Measurements from ENCODE around the gene BCAS1.
A peak's percentile ranks its signal among the peaks of the same experiment; 100 is the strongest.

Gene BCAS1

DNA sequence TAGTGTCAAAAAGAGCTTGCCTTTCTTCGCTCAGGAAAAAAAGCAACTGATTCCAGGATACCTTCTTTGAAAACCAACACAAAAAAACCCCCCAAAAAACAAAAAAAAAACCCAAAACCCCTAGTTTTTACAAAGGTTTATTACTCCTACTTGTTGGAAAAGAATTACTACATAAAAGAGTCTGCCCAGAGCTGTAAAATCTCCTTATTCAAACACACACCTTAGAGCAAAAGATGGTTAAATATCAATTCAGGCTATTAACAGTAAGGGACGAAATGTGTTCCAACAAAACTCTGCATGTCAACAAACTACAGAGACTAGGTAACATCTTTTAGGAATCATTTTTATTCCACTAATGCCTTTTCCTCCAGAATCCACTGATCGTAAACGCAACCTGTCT, 42.7 kb downstream of the BCAS1 start:
- Mint-ChIP-seq H3K36me3 (ENCODE audit: low read depth) (peaks cover 6% of the 10 kb centered on the region), H3K27ac (no peak overlapping the region), H3K27me3 (ENCODE audit: low read depth, poor library complexity) (peaks cover 3% of the 10 kb centered on the region), H3K9me3 (peaks cover 16% of the 10 kb centered on the region), H3K4me1 (peaks cover 44% of the 10 kb centered on the region), H3K4me3 (no peak overlapping the region)
- no peak for DNase-seq
- TF ChIP-seq, protein P1, sequence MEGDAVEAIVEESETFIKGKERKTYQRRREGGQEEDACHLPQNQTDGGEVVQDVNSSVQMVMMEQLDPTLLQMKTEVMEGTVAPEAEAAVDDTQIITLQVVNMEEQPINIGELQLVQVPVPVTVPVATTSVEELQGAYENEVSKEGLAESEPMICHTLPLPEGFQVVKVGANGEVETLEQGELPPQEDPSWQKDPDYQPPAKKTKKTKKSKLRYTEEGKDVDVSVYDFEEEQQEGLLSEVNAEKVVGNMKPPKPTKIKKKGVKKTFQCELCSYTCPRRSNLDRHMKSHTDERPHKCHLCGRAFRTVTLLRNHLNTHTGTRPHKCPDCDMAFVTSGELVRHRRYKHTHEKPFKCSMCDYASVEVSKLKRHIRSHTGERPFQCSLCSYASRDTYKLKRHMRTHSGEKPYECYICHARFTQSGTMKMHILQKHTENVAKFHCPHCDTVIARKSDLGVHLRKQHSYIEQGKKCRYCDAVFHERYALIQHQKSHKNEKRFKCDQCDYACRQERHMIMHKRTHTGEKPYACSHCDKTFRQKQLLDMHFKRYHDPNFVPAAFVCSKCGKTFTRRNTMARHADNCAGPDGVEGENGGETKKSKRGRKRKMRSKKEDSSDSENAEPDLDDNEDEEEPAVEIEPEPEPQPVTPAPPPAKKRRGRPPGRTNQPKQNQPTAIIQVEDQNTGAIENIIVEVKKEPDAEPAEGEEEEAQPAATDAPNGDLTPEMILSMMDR (IDR thresholded peaks at IDR 0.05): no peak

DNA sequence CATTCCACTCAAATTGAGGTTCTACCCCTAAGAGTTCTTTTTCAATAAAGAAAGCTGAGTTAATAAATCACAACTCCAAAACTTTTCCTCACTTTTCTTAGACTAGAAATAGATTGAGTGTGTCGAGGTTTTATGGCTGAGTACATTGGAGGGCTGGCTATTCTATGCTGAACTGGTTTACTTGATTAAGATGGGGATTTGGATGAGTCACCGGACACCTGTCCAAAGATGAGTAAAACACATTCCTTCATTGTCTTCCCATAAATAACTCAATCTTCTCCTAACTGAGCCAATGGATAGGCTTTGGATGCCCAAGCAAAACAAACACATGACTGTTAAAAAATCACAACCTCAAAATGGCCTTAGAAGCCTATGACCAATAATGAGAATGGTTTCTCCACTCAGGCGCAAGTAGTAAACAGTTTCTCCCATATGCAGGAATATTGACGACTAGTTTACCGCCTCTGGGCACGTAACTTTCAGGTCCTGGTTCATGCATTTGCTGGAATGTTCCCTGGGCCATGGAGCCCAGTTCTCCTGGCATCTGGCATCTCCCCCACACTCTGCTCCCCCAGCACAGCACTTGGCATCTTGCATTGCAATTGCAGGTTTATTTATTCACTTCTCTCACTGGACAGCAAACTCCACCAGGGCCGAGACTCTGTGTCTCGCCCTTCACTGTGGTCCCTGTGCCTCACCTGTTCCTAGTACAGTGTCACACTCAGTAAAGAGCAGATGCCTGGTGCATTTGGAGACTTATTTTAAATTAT, 43.9 kb downstream of the BCAS1 start:
- Mint-ChIP-seq H3K4me1 (peaks cover 46% of the 10 kb centered on the region), H3K27me3 (ENCODE audit: low read depth, poor library complexity) (peaks cover 3% of the 10 kb centered on the region), H3K4me3 (no peak overlapping the region), H3K9me3 (peaks cover 4% of the 10 kb centered on the region), H3K36me3 (ENCODE audit: low read depth) (no peaks in the 10 kb centered on the region), H3K27ac (no peak overlapping the region)
- no peak for DNase-seq
- TF ChIP-seq, protein P1 (IDR thresholded peaks at IDR 0.05): no peak

DNA sequence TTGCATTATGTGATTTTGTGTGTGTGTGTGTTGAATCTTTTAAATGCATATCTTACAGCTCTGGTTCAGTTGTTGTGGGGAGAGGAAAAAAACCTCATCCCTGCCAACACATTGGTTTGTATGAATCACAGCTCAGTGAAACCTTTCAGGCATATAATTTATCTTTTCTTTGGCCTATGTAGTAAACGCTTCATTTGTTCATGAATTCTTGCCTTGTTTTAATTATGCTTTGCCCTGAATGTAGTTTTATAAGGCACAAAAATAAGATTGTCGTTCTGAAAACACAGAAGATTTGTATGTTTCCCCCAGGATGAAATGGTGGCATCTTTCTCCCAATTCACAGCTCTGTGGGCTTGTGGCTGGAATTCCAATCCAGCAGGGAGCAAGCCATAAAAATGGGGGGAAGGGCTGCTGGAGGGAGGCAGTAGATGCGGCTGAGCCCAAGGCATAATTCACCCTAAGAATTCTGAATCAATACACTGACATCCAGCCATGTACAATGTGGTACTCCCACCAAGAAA, 45.1 kb downstream of the BCAS1 start:
- DNase-seq: peak; percentile 43
- peak overlapping the region; percentile 23 for H3K27ac Mint-ChIP-seq
- no peaks in the 10 kb centered on the region for H3K9me3 Mint-ChIP-seq
- H3K27me3 Mint-ChIP-seq (ENCODE audit: low read depth, poor library complexity): peaks cover 3% of the 10 kb centered on the region
- H3K36me3 Mint-ChIP-seq (ENCODE audit: low read depth): no peaks in the 10 kb centered on the region
- H3K4me3 Mint-ChIP-seq: peak overlapping the region; percentile 43
- peaks cover 48% of the 10 kb centered on the region for H3K4me1 Mint-ChIP-seq
- TF ChIP-seq, protein P1 (IDR thresholded peaks at IDR 0.05): no peak

DNA sequence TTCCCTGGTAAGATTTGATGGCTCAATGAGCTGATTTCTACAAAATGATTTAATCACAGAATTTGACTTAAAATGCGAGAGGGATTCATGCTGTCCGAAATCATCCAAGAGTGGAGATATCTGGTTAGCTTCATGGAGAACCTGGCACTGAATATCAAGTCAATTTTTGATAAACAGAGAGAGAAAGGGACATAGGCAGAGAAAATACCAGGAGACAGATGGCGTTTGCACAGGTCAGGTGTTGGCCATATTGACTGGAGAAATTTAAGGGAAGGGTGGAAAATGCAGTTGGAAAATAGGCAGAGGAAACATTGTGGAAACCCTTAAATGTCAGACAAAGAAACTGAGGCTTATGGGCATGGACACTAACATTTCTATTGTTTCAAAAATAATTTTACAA, 47.0 kb downstream of the BCAS1 start:
- Mint-ChIP-seq H3K36me3 (ENCODE audit: low read depth) (no peaks in the 10 kb centered on the region), H3K4me1 (peaks cover 47% of the 10 kb centered on the region), H3K27ac (no peak overlapping the region), H3K4me3 (no peak overlapping the region), H3K9me3 (no peaks in the 10 kb centered on the region), H3K27me3 (ENCODE audit: low read depth, poor library complexity) (peaks cover 3% of the 10 kb centered on the region)
- TF ChIP-seq, protein P1 (IDR thresholded peaks at IDR 0.05): no peak
- no peak for DNase-seq

DNA sequence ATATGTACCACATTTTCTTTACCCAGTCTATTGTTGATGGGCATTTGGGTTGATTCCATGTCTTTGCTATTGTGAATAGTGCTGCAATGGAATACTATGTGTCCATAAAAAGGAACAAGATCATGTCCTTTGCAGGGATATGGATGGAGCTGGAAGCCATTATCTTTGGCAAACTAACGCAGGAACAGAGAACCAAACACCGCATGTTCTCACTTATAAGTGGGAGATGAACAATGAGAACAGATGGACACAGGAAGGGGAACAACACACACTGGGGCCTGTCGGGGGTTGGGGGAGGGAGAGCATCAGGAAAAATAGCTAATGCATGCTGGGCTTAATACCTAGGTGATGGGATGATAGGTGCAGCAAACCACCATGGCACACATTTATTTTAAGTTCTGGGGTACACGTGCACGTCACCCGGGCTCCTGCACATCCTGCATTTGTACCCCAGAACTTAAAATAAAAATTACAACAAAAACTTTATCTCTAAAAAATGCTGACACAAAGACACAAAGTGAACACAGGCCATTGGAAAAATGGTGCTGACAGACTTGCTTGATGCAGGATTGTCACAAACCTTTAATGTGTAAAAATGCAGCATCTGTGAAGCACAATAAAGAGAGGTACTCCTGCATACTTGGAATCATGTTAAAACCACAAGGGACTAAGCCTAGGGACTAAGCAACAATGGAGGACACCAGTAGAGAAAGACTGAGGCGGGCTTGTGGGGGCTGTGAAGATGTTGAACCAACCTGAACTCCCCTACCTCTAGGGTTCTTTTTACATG, 48.8 kb downstream of the BCAS1 start:
- Mint-ChIP-seq H3K4me1 (peaks cover 36% of the 10 kb centered on the region), H3K9me3 (no peaks in the 10 kb centered on the region), H3K36me3 (ENCODE audit: low read depth) (no peaks in the 10 kb centered on the region), H3K27ac (no peak overlapping the region), H3K27me3 (ENCODE audit: low read depth, poor library complexity) (peaks cover under 1% of the 10 kb centered on the region), H3K4me3 (no peak overlapping the region)
- TF ChIP-seq, protein P1 (IDR thresholded peaks at IDR 0.05): no peak
- DNase-seq: no peak
